Measurements from ENCODE around the gene TRIM67.
"Not testable (repeated sequence)": the region's sequence is repeated elsewhere in the genome, so short reads cannot be mapped to it uniquely, and the experiment has no call there.

Gene TRIM67

GRCh38 chr1:231161667-231162296, at the start of gene TRIM67:
TRIM67 (plus strand) TSS chr1:231162058; CDS start chr1:231162970, 912 bp downstream.
- FAIRE-seq = no peak
- DNase-seq (ENCODE audit: insufficient read length, low spot score) = no peak

- FAIRE-seq = no peak
These were observed 45.1 kb upstream of the TRIM67 start for GRCh38 chr1:231116738-231117137.

GRCh38 chr1:231118704-231119453, 43.0 kb upstream of the TRIM67 start:
- FAIRE-seq (no peak), DNase-seq (ENCODE audit: insufficient read length, low spot score) (no peak)

More at GRCh38 chr1:231116738-231117137, 45.1 kb upstream of the TRIM67 start:
- DNase-seq (ENCODE audit: insufficient read length, low spot score) = no peak

- FAIRE-seq (no peak), DNase-seq (ENCODE audit: insufficient read length, low spot score) (no peak)
These were observed 40.3 kb upstream of the TRIM67 start for GRCh38 chr1:231121533-231121932.

GRCh38 chr1:231122143-231122542, 39.7 kb upstream of the TRIM67 start:
- FAIRE-seq (no peak), DNase-seq (ENCODE audit: insufficient read length, low spot score) (no peak)

GRCh38 chr1:231124746-231125145, 37.1 kb upstream of the TRIM67 start:
- DNase-seq (ENCODE audit: insufficient read length, low spot score) (no peak), FAIRE-seq (no peak)

GRCh38 chr1:231125972-231126580, 35.8 kb upstream of the TRIM67 start:
- DNase-seq (ENCODE audit: insufficient read length, low spot score) (no peak), FAIRE-seq (no peak)

- not testable (repeated sequence) for FAIRE-seq; DNase-seq (ENCODE audit: insufficient read length, low spot score)
These were observed 34.8 kb upstream of the TRIM67 start for GRCh38 chr1:231127106-231127505.

- not testable (repeated sequence) for FAIRE-seq; DNase-seq (ENCODE audit: insufficient read length, low spot score)
These were observed 33.4 kb upstream of the TRIM67 start for GRCh38 chr1:231128471-231128870.

GRCh38 chr1:231130544-231130943, 31.3 kb upstream of the TRIM67 start:
- no peak for FAIRE-seq
- no peak for DNase-seq (ENCODE audit: insufficient read length, low spot score)

GRCh38 chr1:231132591-231132990, 29.3 kb upstream of the TRIM67 start:
- FAIRE-seq; DNase-seq (ENCODE audit: insufficient read length, low spot score): not testable (repeated sequence)

GRCh38 chr1:231134624-231135023, 27.2 kb upstream of the TRIM67 start:
- FAIRE-seq (no peak), DNase-seq (ENCODE audit: insufficient read length, low spot score) (no peak)

GRCh38 chr1:231138236-231138635, 23.6 kb upstream of the TRIM67 start:
- FAIRE-seq (no peak), DNase-seq (ENCODE audit: insufficient read length, low spot score) (no peak)

- FAIRE-seq (no peak), DNase-seq (ENCODE audit: insufficient read length, low spot score) (no peak)
These were observed 22.7 kb upstream of the TRIM67 start for GRCh38 chr1:231139125-231139649.

GRCh38 chr1:231139659-231140654, 21.9 kb upstream of the TRIM67 start:
- no peak for FAIRE-seq
- DNase-seq (ENCODE audit: insufficient read length, low spot score) = no peak

- no peak for DNase-seq (ENCODE audit: insufficient read length, low spot score)
- FAIRE-seq = no peak
These were observed 17.3 kb upstream of the TRIM67 start for GRCh38 chr1:231144416-231145193.

- DNase-seq (ENCODE audit: insufficient read length, low spot score) = no peak
These were observed 14.0 kb upstream of the TRIM67 start for GRCh38 chr1:231147896-231148295.

GRCh38 chr1:231151811-231152210, 10.0 kb upstream of the TRIM67 start:
- DNase-seq (ENCODE audit: insufficient read length, low spot score) (no peak), FAIRE-seq (no peak)

More at GRCh38 chr1:231147896-231148295, 14.0 kb upstream of the TRIM67 start:
- no peak for FAIRE-seq

GRCh38 chr1:231153726-231154125, 8.1 kb upstream of the TRIM67 start:
- DNase-seq (ENCODE audit: insufficient read length, low spot score) = no peak
- no peak for FAIRE-seq

Data from GM19239 (cell line).